Astrocyte (in vitro differentiated cells and primary cell): ENCODE data around the gene FAM53A. TPM values are rescaled to one million over a fixed set of nuclear protein-coding genes. Genes with fewer than 3 reads are reported as not detected.

Experiments
- DNase-seq: peaks from one replicate; pipeline ENCODE4 v3.0.0-alpha.2; 2010; ENCODE audit warnings: low read depth
- FAIRE-seq: peaks from 2 replicates; lab custom pipeline; 2011; peaks lifted over from hg19 to GRCh38; lab: Jason Lieb, UNC
- H2AFZ ChIP-seq: 2 replicates; pipeline ENCODE4 v1.6.0; 2012; ENCODE audit warnings: low read depth, low read length, inconsistent platforms
- H3K27ac ChIP-seq: 2 replicates; pipeline ENCODE4 v1.5.1; 2011; ENCODE audit warnings: low read depth, low read length, inconsistent platforms
- H3K27me3 ChIP-seq: 2 replicates; pipeline ENCODE4 v1.6.0; 2011; ENCODE audit warnings: low read length, inconsistent platforms; ENCODE audit not compliant: insufficient read depth
- H3K36me3 ChIP-seq: 2 replicates; pipeline ENCODE4 v1.5.1; 2011; ENCODE audit warnings: low read length, inconsistent platforms; ENCODE audit not compliant: insufficient read depth
- H3K4me1 ChIP-seq: 2 replicates; pipeline ENCODE4 v1.5.1; 2011; ENCODE audit warnings: low read length, inconsistent platforms; ENCODE audit not compliant: insufficient read depth
- H3K4me2 ChIP-seq: 2 replicates; pipeline ENCODE4 v1.6.0; 2012; ENCODE audit warnings: low read length, inconsistent platforms
- H3K4me3 ChIP-seq: 2 replicates; pipeline ENCODE4 v1.5.1; 2011; ENCODE audit warnings: low read depth, mild to moderate bottlenecking, low read length, inconsistent platforms; ENCODE audit not compliant: insufficient read depth
- H3K79me2 ChIP-seq: 2 replicates; pipeline ENCODE4 v1.6.0; 2012; ENCODE audit warnings: mild to moderate bottlenecking, low read length, inconsistent platforms; ENCODE audit not compliant: insufficient read depth
- H3K9ac ChIP-seq: 2 replicates; pipeline ENCODE4 v1.6.0; 2012; ENCODE audit warnings: mild to moderate bottlenecking, low read length, inconsistent platforms
- H3K9me3 ChIP-seq: 2 replicates; pipeline ENCODE4 v1.5.1; 2012; ENCODE audit warnings: low read depth, mild to moderate bottlenecking, low read length, inconsistent platforms; ENCODE audit not compliant: insufficient read depth
- H4K20me1 ChIP-seq: 2 replicates; pipeline ENCODE4 v1.6.0; 2012; ENCODE audit warnings: low read length, inconsistent platforms; ENCODE audit not compliant: insufficient read depth
- H3K27ac Mint-ChIP-seq: one replicate; pipeline ENCODE4 v1.8.0; 2021; ENCODE audit warnings: mild to moderate bottlenecking, mixed read lengths; ENCODE audit not compliant: unreplicated experiment
- H3K27me3 Mint-ChIP-seq: one replicate; pipeline ENCODE4 v1.8.0; 2021; ENCODE audit warnings: low read depth, mixed read lengths; ENCODE audit not compliant: unreplicated experiment
- H3K36me3 Mint-ChIP-seq: one replicate; pipeline ENCODE4 v1.8.0; 2021; ENCODE audit warnings: low read depth, mixed read lengths; ENCODE audit not compliant: unreplicated experiment
- H3K4me1 Mint-ChIP-seq: one replicate; pipeline ENCODE4 v1.8.0; 2021; ENCODE audit warnings: low read depth, mixed read lengths; ENCODE audit not compliant: unreplicated experiment
- H3K4me3 Mint-ChIP-seq: one replicate; pipeline ENCODE4 v1.8.0; 2021; ENCODE audit warnings: mild to moderate bottlenecking, moderate library complexity, mixed read lengths; ENCODE audit not compliant: unreplicated experiment
- H3K9me3 Mint-ChIP-seq: one replicate; pipeline ENCODE4 v1.8.0; 2021; ENCODE audit warnings: mild to moderate bottlenecking, mixed read lengths; ENCODE audit not compliant: unreplicated experiment
- CTCF ChIP-seq: IDR thresholded peaks from 2 replicates; pipeline ENCODE4 v1.5.1; 2011; ENCODE audit warnings: low read depth, mild to moderate bottlenecking, inconsistent platforms, low read length, moderate library complexity; ENCODE audit not compliant: insufficient read depth
- EZH2 ChIP-seq: IDR thresholded peaks from 2 replicates; pipeline ENCODE4 v1.6.1; 2012; ENCODE audit warnings: mild to moderate bottlenecking, low read length, inconsistent platforms; ENCODE audit not compliant: insufficient read depth
- total RNA-seq: library from RNA; stranded (reverse); gene quantifications from 2 replicates; pipeline ENCODE4 v1.2.1, GENCODE V29; 2021

Gene FAM53A
- total RNA-seq, 1 donor from 2014 or later = 2.1 TPM

- no peak overlapping the region for H3K4me2 ChIP-seq
- H3K36me3 ChIP-seq = no peaks in the 10 kb centered on the region
- H3K4me1 Mint-ChIP-seq = no peaks in the 10 kb centered on the region
- no peak overlapping the region for H3K4me3 ChIP-seq
- H3K9me3 ChIP-seq = peaks cover 6% of the 10 kb centered on the region
- H3K36me3 Mint-ChIP-seq = peaks cover 6% of the 10 kb centered on the region
- no peaks in the 10 kb centered on the region for H3K9me3 Mint-ChIP-seq
- no peak overlapping the region for H3K4me3 Mint-ChIP-seq
- no peak for TF ChIP-seq EZH2
- no peak for TF ChIP-seq CTCF
- H3K9ac ChIP-seq = no peak overlapping the region
- no peak overlapping the region for H2AFZ ChIP-seq
- FAIRE-seq (no peak), DNase-seq (no peak)
- no peak overlapping the region for H3K27ac Mint-ChIP-seq
- H4K20me1 ChIP-seq = peaks cover 12% of the 10 kb centered on the region
- no peak overlapping the region for H3K27ac ChIP-seq
- H3K79me2 ChIP-seq = no peaks in the 10 kb centered on the region
- H3K27me3 ChIP-seq = no peaks in the 10 kb centered on the region
- H3K27me3 Mint-ChIP-seq = peaks cover 22% of the 10 kb centered on the region
- no peaks in the 10 kb centered on the region for H3K4me1 ChIP-seq
Observed at GRCh38 chr4:1651609-1652008, 32.5 kb downstream of the FAM53A start.

- Histone ChIP-seq H2AFZ (no peak overlapping the region), H3K36me3 (no peaks in the 10 kb centered on the region), H3K9me3 (peaks cover 6% of the 10 kb centered on the region), H3K27me3 (no peaks in the 10 kb centered on the region), H3K4me2 (no peak overlapping the region), H3K9ac (no peak overlapping the region), H3K4me1 (no peaks in the 10 kb centered on the region), H3K79me2 (no peaks in the 10 kb centered on the region), H4K20me1 (peaks cover 12% of the 10 kb centered on the region), H3K27ac (no peak overlapping the region), H3K4me3 (no peak overlapping the region)
- H3K4me1 Mint-ChIP-seq = no peaks in the 10 kb centered on the region
- H3K36me3 Mint-ChIP-seq = peaks cover 6% of the 10 kb centered on the region
- peaks cover 15% of the 10 kb centered on the region for H3K27me3 Mint-ChIP-seq
- FAIRE-seq (no peak), DNase-seq (no peak)
- TF ChIP-seq CTCF (no peak), EZH2 (no peak)
- no peak overlapping the region for H3K4me3 Mint-ChIP-seq
- no peaks in the 10 kb centered on the region for H3K9me3 Mint-ChIP-seq
- no peak overlapping the region for H3K27ac Mint-ChIP-seq
Observed at GRCh38 chr4:1648962-1649361, 35.2 kb downstream of the FAM53A start.

- H3K79me2 ChIP-seq = no peaks in the 10 kb centered on the region
- Mint-ChIP-seq H3K4me3 (no peak overlapping the region), H3K9me3 (no peaks in the 10 kb centered on the region), H3K4me1 (no peaks in the 10 kb centered on the region), H3K36me3 (peaks cover 8% of the 10 kb centered on the region), H3K27me3 (peaks cover 15% of the 10 kb centered on the region), H3K27ac (no peak overlapping the region)
- no peak for FAIRE-seq
- H3K9me3 ChIP-seq = peaks cover 5% of the 10 kb centered on the region
- H3K36me3 ChIP-seq = no peaks in the 10 kb centered on the region
- no peaks in the 10 kb centered on the region for H3K4me1 ChIP-seq
- peaks cover 5% of the 10 kb centered on the region for H4K20me1 ChIP-seq
- no peak overlapping the region for H3K27ac ChIP-seq
- no peak overlapping the region for H3K9ac ChIP-seq
- TF ChIP-seq CTCF (no peak), EZH2 (no peak)
- no peak overlapping the region for H2AFZ ChIP-seq
- DNase-seq = no peak
- H3K27me3 ChIP-seq = no peaks in the 10 kb centered on the region
- no peak overlapping the region for H3K4me2 ChIP-seq
- no peak overlapping the region for H3K4me3 ChIP-seq
Observed at GRCh38 chr4:1647432-1647831, 36.7 kb downstream of the FAM53A start.
